Hepatic stellate cell (primary cell): Measurements from ENCODE around the gene POM121C.
"Not testable (repeated sequence)": the region's sequence is repeated elsewhere in the genome, so short reads cannot be mapped to it uniquely, and the experiment has no call there.

Experiments used
- DNase-seq: peaks from one replicate; pipeline ENCODE4 v3.0.0; 2011; ENCODE audit warnings: low spot score

The POM121C gene

GRCh38 chr7:75393194-75393593 is 92.9 kb downstream of the POM121C start:
- DNase-seq = not testable (repeated sequence)

- not testable (repeated sequence) for DNase-seq
These were observed 111.4 kb downstream of the POM121C start for GRCh38 chr7:75374519-75375317.

GRCh38 chr7:75374144-75374518 is 112.0 kb downstream of the POM121C start:
- not testable (repeated sequence) for DNase-seq

- not testable (repeated sequence) for DNase-seq
These were observed 118.8 kb downstream of the POM121C start for GRCh38 chr7:75367313-75367712.
